NCI-H1930 (cell line): ENCODE results near the gene FAM107B.
"Not testable (repeated sequence)": the region's sequence is repeated elsewhere in the genome, so short reads cannot be mapped to it uniquely, and the experiment has no call there.

Experiments used
- DNase-seq, 2 experiments: peaks; one replicate each; lab custom pipeline; 2025; lab: John Stamatoyannopoulos, UW

Gene FAM107B

GRCh38 chr10:14736043-14736442, 38.7 kb downstream of the FAM107B start:
- DNase-seq: no peak

- DNase-seq: no peak
Observed at GRCh38 chr10:14731875-14732512, 42.7 kb downstream of the FAM107B start.

GRCh38 chr10:14728346-14728745, 46.4 kb downstream of the FAM107B start:
- no peak for DNase-seq

GRCh38 chr10:14727924-14728323, 46.8 kb downstream of the FAM107B start:
- DNase-seq: no peak

GRCh38 chr10:14727465-14727864, 47.2 kb downstream of the FAM107B start:
- DNase-seq: no peak

GRCh38 chr10:14724931-14725330, 49.8 kb downstream of the FAM107B start:
- no peak for DNase-seq

GRCh38 chr10:14723052-14723689, 51.5 kb downstream of the FAM107B start:
- DNase-seq: no peak

GRCh38 chr10:14717552-14717951, 57.1 kb downstream of the FAM107B start:
- no peak for DNase-seq

- DNase-seq: no peak
Observed at GRCh38 chr10:14712991-14713424, 61.7 kb downstream of the FAM107B start.

GRCh38 chr10:14709344-14709743, 65.4 kb downstream of the FAM107B start:
- DNase-seq: not testable (repeated sequence)

GRCh38 chr10:14707481-14707880, 67.2 kb downstream of the FAM107B start:
- no peak for DNase-seq

- DNase-seq: no peak
Observed at GRCh38 chr10:14705548-14706230, 69.0 kb downstream of the FAM107B start.

GRCh38 chr10:14703631-14704001, 71.1 kb downstream of the FAM107B start:
- DNase-seq: no peak

- no peak for DNase-seq
Observed at GRCh38 chr10:14701466-14701865, 73.2 kb downstream of the FAM107B start.

- DNase-seq: no peak
Observed at GRCh38 chr10:14700546-14700945, 74.2 kb downstream of the FAM107B start.

- DNase-seq: no peak
Observed at GRCh38 chr10:14699482-14699881, 75.2 kb downstream of the FAM107B start.

GRCh38 chr10:14698829-14699170, 75.9 kb downstream of the FAM107B start:
- no peak for DNase-seq

- DNase-seq: no peak
Observed at GRCh38 chr10:14698111-14698828, 76.4 kb downstream of the FAM107B start.

GRCh38 chr10:14697281-14697680, 77.4 kb downstream of the FAM107B start:
- DNase-seq: no peak

GRCh38 chr10:14696821-14697220, 77.9 kb downstream of the FAM107B start:
- no peak for DNase-seq

GRCh38 chr10:14695847-14696480, 78.7 kb downstream of the FAM107B start:
- no peak for DNase-seq

- DNase-seq: no peak
Observed at GRCh38 chr10:14693891-14694290, 80.8 kb downstream of the FAM107B start.
